HCT116 (cell line): ENCODE measurements around the gene SOHLH2. TPM values are rescaled to one million over a fixed set of nuclear protein-coding genes. Genes with fewer than 3 reads are reported as not detected.

Experiments used
- ATAC-seq: fragments of 200-7000 bp; cut with Tn5 transposase; 2 replicates; pipeline ENCODE4 v1.9.1; 2020; ENCODE audit warnings: mild to moderate bottlenecking, moderate library complexity
- BruUV-seq: library from RNA; stranded (reverse); fragments of 400-500 nt; replicated peaks from 2 replicates; lab custom pipeline; 2021; lab: Mats Ljungman, UMichigan
- CTCF ChIA-PET: fragments of 300-600 bp; sonication (Branson Sonifier 250); formaldehyde crosslinking; loops from one replicate; lab custom pipeline; 2021; ENCODE audit warnings: antibody characterized with exemption; lab: Charles Lee
- POLR2A ChIA-PET: fragments of 300-600, 350-600 bp; sonication (Branson Sonifier 250); formaldehyde crosslinking; loops from one replicate; lab custom pipeline; 2021; ENCODE audit warnings: antibody characterized with exemption; lab: Charles Lee
- RAD21 ChIA-PET, 2 experiments: fragments of 300-600 bp; sonication (Branson Sonifier 250); formaldehyde crosslinking; loops; one replicate each; lab custom pipeline; 2023; ENCODE audit warnings: low total read pairs in 2 of 2; ENCODE audit not compliant: uncharacterized antibody in 2 of 2, unreplicated experiment in 2 of 2, low non-redundant PET in 1 of 2; lab: Charles Lee
- DNase-seq: peaks from one replicate; pipeline ENCODE4 v3.0.0-alpha.2; 2010; ENCODE audit warnings: low read depth, low spot score
- H2AFZ ChIP-seq: fragments of 200-600 bp; shearing (Covaris generic), sonication (generic); 2 replicates; pipeline ENCODE4 v1.6.1; 2017; ENCODE audit warnings: low read depth, mixed run types, mixed read lengths, antibody characterized with exemption, low read length; ENCODE audit not compliant: poor library complexity, severe bottlenecking
- H3K27ac ChIP-seq: 2 replicates; pipeline ENCODE4 v1.5.1; 2012; ENCODE audit warnings: low read depth, low read length
- H3K27me3 ChIP-seq: fragments of 200-600 bp; sonication (generic); 2 replicates; pipeline ENCODE4 v1.6.1; 2016; ENCODE audit warnings: mixed run types, low read length, mixed read lengths; ENCODE audit not compliant: insufficient read depth
- H3K36me3 ChIP-seq, 2 experiments: fragments of 200-500 bp in 1 of 2; fragments of 200-600 bp in 1 of 2; sonication (Bioruptor generic) in 1 of 2; sonication (generic) in 1 of 2; 2 replicates each; pipeline versions ENCODE4 v1.5.1 to v1.6.1; 2014 to 2016; ENCODE audit warnings: low read length in 2 of 2, inconsistent platforms in 1 of 2, mixed read lengths in 1 of 2, mixed run types in 1 of 2; ENCODE audit not compliant: insufficient read depth in 2 of 2, control insufficient read depth in 1 of 2
- H3K4me1 ChIP-seq, 2 experiments: fragments of 200-600 bp in 1 of 2; sonication (generic) in 1 of 2; 2 replicates each; pipeline versions ENCODE4 v1.5.1 to v1.6.1; 2012 to 2017; ENCODE audit warnings: low read length in 2 of 2, inconsistent platforms in 1 of 2, mild to moderate bottlenecking in 1 of 2, mixed read lengths in 1 of 2, mixed run types in 1 of 2, moderate library complexity in 1 of 2; ENCODE audit not compliant: insufficient read depth in 2 of 2, control insufficient read depth in 1 of 2
- H3K4me2 ChIP-seq: fragments of 200-600 bp; sonication (generic); 2 replicates; pipeline ENCODE4 v1.6.1; 2017; ENCODE audit warnings: mixed run types, low read length, mixed read lengths
- H3K4me3 ChIP-seq, 2 experiments: fragments of 200-600 bp in 1 of 2; sonication (generic) in 1 of 2; replicated peaks in 1 of 2; 2 replicates each; pipeline ENCODE4 v1.5.1; 2011 to 2016; ENCODE audit warnings: low read length in 2 of 2, control low read depth in 1 of 2, low read depth in 1 of 2, mild to moderate bottlenecking in 1 of 2, mixed read lengths in 1 of 2, mixed run types in 1 of 2
- H3K79me2 ChIP-seq: fragments of 200-600 bp; sonication (generic); 2 replicates; pipeline ENCODE4 v1.6.1; 2017; ENCODE audit warnings: mild to moderate bottlenecking, mixed run types, low read length, moderate library complexity, mixed read lengths; ENCODE audit not compliant: insufficient read depth
- H3K9ac ChIP-seq: fragments of 200-600 bp; sonication (generic); 2 replicates; pipeline ENCODE4 v1.6.1; 2016; ENCODE audit warnings: low read length, mixed read lengths
- H3K9me2 ChIP-seq: fragments of 200-600 bp; sonication (generic), shearing (Covaris generic); 2 replicates; pipeline ENCODE4 v1.6.1; 2017; ENCODE audit warnings: mixed run types, mild to moderate bottlenecking, moderate library complexity; ENCODE audit not compliant: insufficient read depth
- H3K9me3 ChIP-seq, 2 experiments: fragments of 200-500 bp in 1 of 2; fragments of 200-600 bp in 1 of 2; sonication (Bioruptor generic) in 1 of 2; sonication (generic) in 1 of 2; 2 replicates each; pipeline ENCODE4 v1.6.1; 2014 to 2017; ENCODE audit warnings: low read length in 2 of 2, mixed read lengths in 2 of 2, inconsistent platforms in 1 of 2, low read depth in 1 of 2, mild to moderate bottlenecking in 1 of 2, mixed run types in 1 of 2, moderate library complexity in 1 of 2; ENCODE audit not compliant: control insufficient read depth in 1 of 2, insufficient read depth in 1 of 2
- H4K20me1 ChIP-seq: fragments of 200-600 bp; sonication (generic), shearing (Covaris generic); 2 replicates; pipeline ENCODE4 v1.6.1; 2017; ENCODE audit warnings: mixed run types, mild to moderate bottlenecking, moderate library complexity; ENCODE audit not compliant: insufficient read depth
- CTCF ChIP-seq, 3 experiments: fragments of 200-600 bp in 1 of 3; sonication (generic) in 1 of 3; IDR thresholded peaks in 2 of 3; conservative IDR thresholded peaks in 1 of 3; 2 replicates each; pipeline ENCODE4 v1.5.1; 2012 to 2017; ENCODE audit warnings: low read depth in 2 of 3, low read length in 2 of 3, antibody characterized with exemption in 1 of 3, borderline replicate concordance in 1 of 3, control low read depth in 1 of 3, mild to moderate bottlenecking in 1 of 3, mixed read lengths in 1 of 3, mixed run types in 1 of 3, moderate library complexity in 1 of 3; ENCODE audit not compliant: insufficient read depth in 1 of 3
- EGR1 ChIP-seq: IDR thresholded peaks from 2 replicates; pipeline ENCODE4 v1.6.1; 2012; ENCODE audit warnings: low read depth
- ELF1 ChIP-seq: IDR thresholded peaks from 2 replicates; pipeline ENCODE4 v1.6.1; 2012; ENCODE audit warnings: low read depth, borderline replicate concordance
- EZH2 ChIP-seq: fragments of 200-600 bp; sonication (generic); IDR thresholded peaks from 2 replicates; pipeline ENCODE4 v1.6.1; 2017; ENCODE audit warnings: antibody characterized with exemption, mixed run types
- EZH2phosphoT487 ChIP-seq: fragments of 200-600 bp; IDR thresholded peaks from 2 replicates; pipeline ENCODE4 v1.6.1; 2018; ENCODE audit warnings: antibody characterized with exemption, borderline replicate concordance
- FOSL1 ChIP-seq: IDR thresholded peaks from 2 replicates; pipeline ENCODE4 v1.6.1; 2012; ENCODE audit warnings: low read depth
- JUND ChIP-seq: IDR thresholded peaks from 2 replicates; pipeline ENCODE4 v1.6.1; 2012
- POLR2A ChIP-seq: IDR thresholded peaks from 2 replicates; pipeline ENCODE4 v1.7.0; 2011; ENCODE audit warnings: borderline replicate concordance; ENCODE audit not compliant: insufficient read depth, insufficient read length; ENCODE audit errors: extremely low read depth
- POLR2AphosphoS5 ChIP-seq: IDR thresholded peaks from 2 replicates; pipeline ENCODE4 v1.6.1; 2011; ENCODE audit warnings: mild to moderate bottlenecking, low read depth, low read length, moderate library complexity
- RAD21 ChIP-seq: IDR thresholded peaks from 2 replicates; pipeline ENCODE4 v1.6.1; 2012; ENCODE audit warnings: low read depth, mild to moderate bottlenecking
- REST ChIP-seq: IDR thresholded peaks from 2 replicates; pipeline ENCODE4 v1.6.1; 2012; ENCODE audit warnings: low read depth
- SIN3A ChIP-seq: IDR thresholded peaks from 2 replicates; pipeline ENCODE4 v1.6.1; 2012; ENCODE audit warnings: low read depth
- SRF ChIP-seq: IDR thresholded peaks from 2 replicates; pipeline ENCODE4 v1.6.1; 2012; ENCODE audit warnings: low read depth
- TCF7L2 ChIP-seq: IDR thresholded peaks from 2 replicates; pipeline ENCODE4 v1.7.0; 2011; ENCODE audit warnings: borderline replicate concordance, inconsistent platforms; ENCODE audit not compliant: insufficient read depth, insufficient read length; ENCODE audit errors: extremely low read depth
- YY1 ChIP-seq: IDR thresholded peaks from 2 replicates; pipeline ENCODE4 v1.6.1; 2011; ENCODE audit warnings: low read length, low read depth, moderate library complexity, mild to moderate bottlenecking; ENCODE audit not compliant: insufficient replicate concordance; ENCODE audit errors: extremely low read depth
- ZFX ChIP-seq: fragments of 450-650 bp; IDR thresholded peaks from 2 replicates; pipeline ENCODE4 v1.6.1; 2017
- ZNF274 ChIP-seq: fragments of 200-500 bp; sonication (Bioruptor generic); IDR thresholded peaks from 2 replicates; pipeline ENCODE4 v1.6.1; 2014; ENCODE audit warnings: mild to moderate bottlenecking, low read depth, low read length, inconsistent platforms
- intact Hi-C: fragments of 100-400 bp; cut with micrococcal nuclease; formaldehyde crosslinking; loops from 2 replicates; pipeline ENCODE4 v1.10.0; 2022
- total RNA-seq: library from RNA; stranded (reverse); gene quantifications from one replicate; pipeline ENCODE4 v1.2.1, GENCODE V29; 2021; ENCODE audit not compliant: unreplicated experiment
- TF ChIP-seq, protein P1 (sequence below): IDR thresholded peaks from 2 replicates; pipeline ENCODE4 v1.6.1; 2011; ENCODE audit warnings: mild to moderate bottlenecking, low read length, moderate library complexity; ENCODE audit not compliant: insufficient replicate concordance; ENCODE audit errors: extremely low read depth
- TF ChIP-seq, protein P2 (sequence below): IDR thresholded peaks from 2 replicates; pipeline ENCODE4 v1.6.1; 2012
- TF ChIP-seq, protein P3 (sequence below): IDR thresholded peaks from 2 replicates; pipeline ENCODE4 v1.6.1; 2012

The SOHLH2 gene
- total RNA-seq, 1 experiment from 2014 or later, result not detected

DNA sequence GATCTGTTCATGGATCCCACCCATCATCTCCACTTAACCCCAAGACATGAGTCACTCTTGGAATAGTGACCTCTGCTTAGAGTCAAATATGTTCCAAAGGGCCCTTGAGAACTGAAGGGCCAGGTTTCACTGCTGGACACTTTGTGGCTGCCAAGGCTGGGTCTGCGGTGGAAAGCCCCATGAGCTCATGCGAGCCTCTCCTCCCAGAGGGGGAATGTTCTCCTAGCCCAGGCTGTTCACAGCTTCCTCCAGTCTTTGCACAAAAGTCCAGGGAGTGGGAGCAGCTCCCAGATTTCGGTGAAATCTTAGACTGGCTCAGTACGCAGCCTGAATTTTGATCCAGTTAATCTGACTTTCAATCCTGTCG lies 82.4 kb downstream of the SOHLH2 start:
- H3K79me2 ChIP-seq, result no peaks in the 10 kb centered on the region
- H3K4me1 ChIP-seq, result no peaks in the 10 kb centered on the region
- POLR2A ChIA-PET, result no interaction called here
- no peak overlapping the region for H3K4me2 ChIP-seq
- no peak overlapping the region for H3K9ac ChIP-seq
- CTCF ChIA-PET, result no interaction called here
- H3K27ac ChIP-seq, result no peak overlapping the region
- RAD21 ChIA-PET, result no interaction called here
- H3K27me3 ChIP-seq, result no peaks in the 10 kb centered on the region
- H2AFZ ChIP-seq, result no peak overlapping the region
- intact Hi-C loops, result no loop called here
- ATAC-seq, result no peak
- peaks cover 0 to 22% of the 10 kb centered on the region in 2 experiments; a peak in 2 of 4 replicates for H3K9me3 ChIP-seq
- TF ChIP-seq FOSL1 (no peak), ZFX (no peak), SRF (no peak), SIN3A (no peak), ELF1 (no peak), JUND (no peak), RAD21 (no peak), ZNF274 (no peak), EGR1 (no peak), CTCF (IDR thresholded peaks at IDR 0.05 in 2 of 3, conservative IDR thresholded peaks at IDR 0.05 in 1 of 3; ENCODE audit: borderline replicate concordance in 1 of 3, insufficient read depth in 1 of 3, low read depth in 2 of 3, low read length in 2 of 3) (no peak), YY1 (no peak), POLR2AphosphoS5 (no peak), TCF7L2 (no peak), POLR2A (no peak), REST (no peak), EZH2phosphoT487 (no peak), EZH2 (no peak)
- TF ChIP-seq, protein P1, sequence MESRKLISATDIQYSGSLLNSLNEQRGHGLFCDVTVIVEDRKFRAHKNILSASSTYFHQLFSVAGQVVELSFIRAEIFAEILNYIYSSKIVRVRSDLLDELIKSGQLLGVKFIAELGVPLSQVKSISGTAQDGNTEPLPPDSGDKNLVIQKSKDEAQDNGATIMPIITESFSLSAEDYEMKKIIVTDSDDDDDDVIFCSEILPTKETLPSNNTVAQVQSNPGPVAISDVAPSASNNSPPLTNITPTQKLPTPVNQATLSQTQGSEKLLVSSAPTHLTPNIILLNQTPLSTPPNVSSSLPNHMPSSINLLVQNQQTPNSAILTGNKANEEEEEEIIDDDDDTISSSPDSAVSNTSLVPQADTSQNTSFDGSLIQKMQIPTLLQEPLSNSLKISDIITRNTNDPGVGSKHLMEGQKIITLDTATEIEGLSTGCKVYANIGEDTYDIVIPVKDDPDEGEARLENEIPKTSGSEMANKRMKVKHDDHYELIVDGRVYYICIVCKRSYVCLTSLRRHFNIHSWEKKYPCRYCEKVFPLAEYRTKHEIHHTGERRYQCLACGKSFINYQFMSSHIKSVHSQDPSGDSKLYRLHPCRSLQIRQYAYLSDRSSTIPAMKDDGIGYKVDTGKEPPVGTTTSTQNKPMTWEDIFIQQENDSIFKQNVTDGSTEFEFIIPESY, result no peak
- TF ChIP-seq, protein P2, sequence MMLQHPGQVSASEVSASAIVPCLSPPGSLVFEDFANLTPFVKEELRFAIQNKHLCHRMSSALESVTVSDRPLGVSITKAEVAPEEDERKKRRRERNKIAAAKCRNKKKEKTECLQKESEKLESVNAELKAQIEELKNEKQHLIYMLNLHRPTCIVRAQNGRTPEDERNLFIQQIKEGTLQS, result no peak
- TF ChIP-seq, protein P3, sequence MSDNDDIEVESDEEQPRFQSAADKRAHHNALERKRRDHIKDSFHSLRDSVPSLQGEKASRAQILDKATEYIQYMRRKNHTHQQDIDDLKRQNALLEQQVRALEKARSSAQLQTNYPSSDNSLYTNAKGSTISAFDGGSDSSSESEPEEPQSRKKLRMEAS, result no peak
- TF ChIP-seq, all 23 proteins: peak for 0
- no peak for DNase-seq
- BruUV-seq, result no TSS peak
- H3K4me3 ChIP-seq, result no peak overlapping the region
- no peaks in the 10 kb centered on the region for H4K20me1 ChIP-seq
- no peaks in the 10 kb centered on the region for H3K9me2 ChIP-seq
- H3K36me3 ChIP-seq, result no peaks in the 10 kb centered on the region
